IMR-90 (cell line): ENCODE measurements around the gene SLC22A6. TPM values are rescaled to one million over a fixed set of nuclear protein-coding genes. Genes with fewer than 3 reads are reported as not detected.

Experiments used
- ATAC-seq: fragments of 200-7000 bp; cut with Tn5 transposase; 2 replicates; pipeline ENCODE4 v1.9.1; 2020; ENCODE audit warnings: low read depth, mild to moderate bottlenecking, moderate library complexity
- BruUV-seq: library from RNA; stranded (reverse); fragments of 400-500 nt; replicated peaks from 2 replicates; lab custom pipeline; 2021; lab: Mats Ljungman, UMichigan
- CTCF ChIA-PET: fragments of 300-600 bp; formaldehyde crosslinking; extraction: SDS; loops from one replicate; lab custom pipeline; 2021; ENCODE audit warnings: antibody characterized with exemption; lab: Yijun Ruan, JAX
- POLR2A ChIA-PET: fragments of 300-600 bp; sonication (Branson Sonifier 250); formaldehyde crosslinking; loops from one replicate; lab custom pipeline; 2022; ENCODE audit warnings: antibody characterized with exemption; ENCODE audit not compliant: unreplicated experiment; lab: Charles Lee
- DNase-seq: peaks from one replicate; pipeline ENCODE4 v3.0.0; 2013
- H2AFZ ChIP-seq: replicated peaks from 2 replicates; pipeline ENCODE3; 2013; ENCODE audit warnings: low read length, mild to moderate bottlenecking; ENCODE audit not compliant: poor library complexity
- H2AK5ac ChIP-seq: 2 replicates; pipeline ENCODE4 v1.6.1; 2013; ENCODE audit warnings: low read depth, low read length, inconsistent platforms
- H2AK9ac ChIP-seq: replicated peaks from 2 replicates; pipeline ENCODE3; 2013; ENCODE audit warnings: mild to moderate bottlenecking, low read depth, low read length, moderate library complexity; ENCODE audit not compliant: poor library complexity
- H2BK120ac ChIP-seq: 2 replicates; pipeline ENCODE4 v1.6.1; 2013; ENCODE audit warnings: low read depth, low read length, inconsistent platforms
- H2BK15ac ChIP-seq: 3 replicates; pipeline ENCODE4 v1.6.1; 2013; ENCODE audit warnings: low read depth, low read length, inconsistent platforms
- H2BK20ac ChIP-seq: 2 replicates; pipeline ENCODE4 v1.6.1; 2013; ENCODE audit warnings: low read depth, mild to moderate bottlenecking, inconsistent platforms, low read length, moderate library complexity
- H2BK5ac ChIP-seq: 2 replicates; pipeline ENCODE4 v1.6.1; 2013; ENCODE audit warnings: mild to moderate bottlenecking, low read depth, low read length, inconsistent platforms; ENCODE audit not compliant: poor library complexity, severe bottlenecking
- H3K14ac ChIP-seq: replicated peaks from 2 replicates; pipeline ENCODE4 v1.6.1; 2013; ENCODE audit warnings: low read depth, low read length, inconsistent platforms
- H3K18ac ChIP-seq: 2 replicates; pipeline ENCODE4 v1.6.1; 2013; ENCODE audit warnings: low read depth, low read length, control low read depth
- H3K23ac ChIP-seq: 2 replicates; pipeline ENCODE4 v1.6.1; 2013; ENCODE audit warnings: low read depth, low read length, inconsistent platforms
- H3K27ac ChIP-seq: 2 replicates; pipeline ENCODE4 v1.5.1; 2013; ENCODE audit warnings: mild to moderate bottlenecking, control low read depth, low read length; ENCODE audit not compliant: insufficient read depth
- H3K27me3 ChIP-seq: 2 replicates; pipeline ENCODE4 v1.6.1; 2013; ENCODE audit warnings: low read length; ENCODE audit not compliant: control insufficient read depth, insufficient read depth
- H3K36me3 ChIP-seq: 2 replicates; pipeline ENCODE4 v1.6.1; 2013; ENCODE audit warnings: low read length, mixed read lengths; ENCODE audit not compliant: control insufficient read depth, insufficient read depth
- H3K4ac ChIP-seq: 2 replicates; pipeline ENCODE4 v1.6.1; 2013; ENCODE audit warnings: low read depth, low read length, inconsistent platforms
- H3K4me1 ChIP-seq: 2 replicates; pipeline ENCODE4 v1.6.1; 2013; ENCODE audit warnings: low read length, mixed read lengths; ENCODE audit not compliant: control insufficient read depth, insufficient read depth
- H3K4me2 ChIP-seq: 2 replicates; pipeline ENCODE4 v1.6.1; 2013; ENCODE audit warnings: low read depth, mild to moderate bottlenecking, control low read depth, low read length, moderate library complexity
- H3K4me3 ChIP-seq: 2 replicates; pipeline ENCODE4 v1.5.1; 2013; ENCODE audit warnings: low read depth, mild to moderate bottlenecking, control low read depth, low read length, moderate library complexity; ENCODE audit not compliant: insufficient read depth
- H3K56ac ChIP-seq: 2 replicates; pipeline ENCODE4 v1.6.1; 2013; ENCODE audit warnings: low read length, inconsistent platforms; ENCODE audit not compliant: insufficient read depth; ENCODE audit errors: extremely low read depth
- H3K79me1 ChIP-seq, 2 experiments: 2 replicates each; pipeline ENCODE4 v1.6.1; 2013; ENCODE audit warnings: low read length in 2 of 2, inconsistent platforms in 1 of 2, low read depth in 1 of 2
- H3K9ac ChIP-seq: 2 replicates; pipeline ENCODE4 v1.6.1; 2013; ENCODE audit warnings: low read depth, low read length, control low read depth
- H3K9me1 ChIP-seq: 2 replicates; pipeline ENCODE4 v1.6.1; 2013; ENCODE audit warnings: low read length, inconsistent platforms; ENCODE audit not compliant: insufficient read depth
- H3K9me3 ChIP-seq: 2 replicates; pipeline ENCODE4 v1.6.1; 2013; ENCODE audit warnings: low read length; ENCODE audit not compliant: control insufficient read depth, insufficient read depth
- H4K20me1 ChIP-seq: 2 replicates; pipeline ENCODE4 v1.6.1; 2013; ENCODE audit warnings: low read length, inconsistent platforms; ENCODE audit not compliant: insufficient read depth
- H4K5ac ChIP-seq: 2 replicates; pipeline ENCODE4 v1.6.1; 2013; ENCODE audit warnings: mild to moderate bottlenecking, low read depth, low read length, control low read depth
- H4K8ac ChIP-seq, 2 experiments: 2 replicates each; pipeline ENCODE4 v1.6.1; 2013; ENCODE audit warnings: low read depth in 2 of 2, low read length in 2 of 2, control low read depth in 1 of 2, inconsistent platforms in 1 of 2
- H4K91ac ChIP-seq: 2 replicates; pipeline ENCODE4 v1.6.1; 2013; ENCODE audit warnings: low read depth, low read length, inconsistent platforms; ENCODE audit not compliant: insufficient read depth
- BHLHE40 ChIP-seq: fragments of 150-350 bp; IDR thresholded peaks from 2 replicates; pipeline ENCODE4 v1.6.1; 2016; ENCODE audit warnings: mild to moderate bottlenecking, low read depth, low read length
- CEBPB ChIP-seq: IDR thresholded peaks from 2 replicates; pipeline ENCODE4 v1.6.1; 2012; ENCODE audit warnings: low read depth, low read length, improper control_type of control experiment
- ELK1 ChIP-seq: fragments of 150-350 bp; IDR thresholded peaks from 2 replicates; pipeline ENCODE4 v1.6.1; 2016; ENCODE audit warnings: low read depth, mild to moderate bottlenecking, low read length, moderate library complexity, borderline replicate concordance
- FOS ChIP-seq: fragments of 150-350 bp; IDR thresholded peaks from 2 replicates; pipeline ENCODE4 v1.6.1; 2016; ENCODE audit warnings: low read depth, low read length
- MAZ ChIP-seq: IDR thresholded peaks from 2 replicates; pipeline ENCODE4 v1.6.1; 2012; ENCODE audit warnings: low read depth, mild to moderate bottlenecking, low read length, improper control_type of control experiment, moderate library complexity, borderline replicate concordance
- MXI1 ChIP-seq: IDR thresholded peaks from 2 replicates; pipeline ENCODE4 v1.6.1; 2012; ENCODE audit warnings: low read depth, mild to moderate bottlenecking, low read length, moderate library complexity, borderline replicate concordance
- RCOR1 ChIP-seq: IDR thresholded peaks from 2 replicates; pipeline ENCODE4 v1.6.1; 2012; ENCODE audit warnings: mild to moderate bottlenecking, low read length, improper control_type of control experiment; ENCODE audit not compliant: insufficient replicate concordance
- SMC3 ChIP-seq: fragments of 150-350 bp; IDR thresholded peaks from 2 replicates; pipeline ENCODE4 v1.6.1; 2016; ENCODE audit warnings: low read depth, mild to moderate bottlenecking, antibody characterized with exemption, low read length, moderate library complexity
- WGBS, 2 experiments: methylation state at CpG; one replicate each; pipeline versions ENCODE4 v1.1.5 to v1.1.7; 2013; ENCODE audit warnings: missing lambda C conversion rate in 2 of 2; ENCODE audit not compliant: insufficient read length in 1 of 2; ENCODE audit errors: extremely low coverage in 2 of 2; 5-methylcytosine and 5-hydroxymethylcytosine counted together
- dilution Hi-C: fragments of 300-500 bp; cut with HindIII; formaldehyde crosslinking; loops from one replicate; pipeline ENCODE4 v1.14.3; 2018; ENCODE audit warnings: low sequenced_read_pairs; ENCODE audit not compliant: unreplicated experiment
- in situ Hi-C: fragments of 300-500 bp; cut with MboI; formaldehyde crosslinking; loops from 3 replicates; pipeline ENCODE4 v1.14.3; 2019; ENCODE audit warnings: low sequenced_read_pairs, inconsistent platforms, mixed read lengths
- intact Hi-C: fragments of 100-400 bp; cut with micrococcal nuclease; formaldehyde crosslinking; loops from 2 replicates; pipeline ENCODE4 v1.10.0; 2022
- polyA plus RNA-seq, 3 experiments: library from polyadenylated mRNA; depleted of rRNA; stranded (reverse); fragments of >200 nt; gene quantifications; 2 replicates each; pipeline ENCODE4 v1.2.3, GENCODE V29; 2012; ENCODE audit warnings: low replicate concordance in 1 of 3
- total RNA-seq: library from RNA; depleted of rRNA; stranded (reverse); fragments of >200 nt; gene quantifications from 2 replicates; pipeline ENCODE4 v1.2.3, GENCODE V29; 2012
- TF ChIP-seq, protein P1 (sequence below): fragments of 150-350 bp; IDR thresholded peaks from 2 replicates; pipeline ENCODE4 v1.6.1; 2017; ENCODE audit warnings: mild to moderate bottlenecking, antibody characterized with exemption, low read length, low read depth

Gene SLC22A6
- total and polyA plus RNA-seq, 2 of the 4 experiments (the other 2 are of a cell fraction), result not detected

DNA sequence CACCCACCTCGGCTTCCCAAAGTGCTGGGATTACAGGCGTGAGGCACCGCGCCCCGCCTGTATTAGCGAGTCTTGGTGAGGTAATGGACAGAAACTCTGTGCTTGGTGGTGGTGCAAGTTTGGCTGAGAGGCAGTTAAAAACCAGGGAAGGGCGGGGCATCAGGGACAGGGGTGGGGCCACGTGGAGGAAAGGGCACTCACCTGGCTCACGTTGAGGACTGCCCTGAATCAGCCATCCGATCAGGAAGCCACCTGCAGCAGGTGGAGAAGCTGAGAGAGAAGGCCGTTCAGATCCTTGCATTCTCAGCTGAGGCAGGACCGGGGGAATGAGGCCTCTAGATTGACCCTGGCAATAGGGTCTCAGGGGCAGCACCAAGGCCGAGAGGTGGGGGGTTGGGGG is 51.5 kb downstream of the SLC22A6 start:
- H2BK15ac ChIP-seq, result no peak overlapping the region
- ATAC-seq (no peak), DNase-seq (no peak)
- in situ Hi-C loops, result no loop called here
- H3K4ac ChIP-seq, result no peak overlapping the region
- no peak for TF ChIP-seq MXI1
- no peak for TF ChIP-seq BHLHE40
- TF ChIP-seq MAZ, result no peak
- TF ChIP-seq CEBPB, result no peak
- TF ChIP-seq FOS, result no peak
- TF ChIP-seq SMC3, result no peak
- TF ChIP-seq RCOR1, result no peak
- TF ChIP-seq, protein P1, sequence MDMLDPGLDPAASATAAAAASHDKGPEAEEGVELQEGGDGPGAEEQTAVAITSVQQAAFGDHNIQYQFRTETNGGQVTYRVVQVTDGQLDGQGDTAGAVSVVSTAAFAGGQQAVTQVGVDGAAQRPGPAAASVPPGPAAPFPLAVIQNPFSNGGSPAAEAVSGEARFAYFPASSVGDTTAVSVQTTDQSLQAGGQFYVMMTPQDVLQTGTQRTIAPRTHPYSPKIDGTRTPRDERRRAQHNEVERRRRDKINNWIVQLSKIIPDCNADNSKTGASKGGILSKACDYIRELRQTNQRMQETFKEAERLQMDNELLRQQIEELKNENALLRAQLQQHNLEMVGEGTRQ, result no peak
- no peak for TF ChIP-seq ELK1
- no TSS peak for BruUV-seq
- no peaks in the 10 kb centered on the region for H4K20me1 ChIP-seq
- no peaks in the 10 kb centered on the region for H3K9me3 ChIP-seq
- 50% methylated on average over 1 of the region's 13 CpGs; no CpG with 5 or more reads in 1 of the 2 experiments for WGBS, 2 experiments
- H2AFZ ChIP-seq, result no peak overlapping the region
- H2BK5ac ChIP-seq, result no peak overlapping the region
- H3K14ac ChIP-seq, result no peak overlapping the region
- peaks cover 25% of the 10 kb centered on the region for H3K27me3 ChIP-seq
- no peak overlapping the region for H2BK120ac ChIP-seq
- POLR2A ChIA-PET, result no interaction called here
- no peak overlapping the region for H2AK5ac ChIP-seq
- no peak overlapping the region for H2BK20ac ChIP-seq
- H2AK9ac ChIP-seq, result no peak overlapping the region
- intact Hi-C loops, result no loop called here
- no peak overlapping the region for H3K23ac ChIP-seq
- no peak overlapping the region for H3K4me2 ChIP-seq
- H3K9me1 ChIP-seq, result no peaks in the 10 kb centered on the region
- no peaks in the 10 kb centered on the region for H3K36me3 ChIP-seq
- H3K4me1 ChIP-seq, result no peaks in the 10 kb centered on the region
- H4K8ac ChIP-seq, result no peak overlapping the region
- CTCF ChIA-PET, result no interaction called here
- H3K18ac ChIP-seq, result no peak overlapping the region
- dilution Hi-C loops, result no loop called here
- H3K27ac ChIP-seq, result no peak overlapping the region
- no peak overlapping the region for H3K9ac ChIP-seq
- H3K4me3 ChIP-seq, result no peak overlapping the region
- no peak overlapping the region for H4K91ac ChIP-seq
- H3K56ac ChIP-seq, result no peak overlapping the region; the same call in 1 of the 2 replicates
- no peaks in the 10 kb centered on the region for H3K79me1 ChIP-seq
- H4K5ac ChIP-seq, result no peak overlapping the region
